Osteoblast (primary cell): ENCODE data around the gene MIDN. TPM values are rescaled to one million over a fixed set of nuclear protein-coding genes. Genes with fewer than 3 reads are reported as not detected.
A peak's percentile ranks its signal among the peaks of the same experiment; 100 is the strongest.

Experiments
- DNase-seq: peaks from one replicate; pipeline ENCODE4 v3.0.0; 2011; ENCODE audit warnings: low spot score, mixed read lengths; ENCODE audit not compliant: insufficient read length; ENCODE audit errors: missing footprints
- H2AFZ ChIP-seq: 2 replicates; pipeline ENCODE4 v1.6.0; 2011; ENCODE audit warnings: mild to moderate bottlenecking, low read length
- H3K27ac ChIP-seq: 2 replicates; pipeline ENCODE4 v1.5.1; 2011; ENCODE audit warnings: mild to moderate bottlenecking, low read depth, low read length, moderate library complexity
- H3K27me3 ChIP-seq: 2 replicates; pipeline ENCODE4 v1.6.0; 2012; ENCODE audit warnings: mild to moderate bottlenecking, control low read depth, inconsistent platforms, low read length, moderate library complexity; ENCODE audit not compliant: insufficient read depth
- H3K36me3 ChIP-seq: 2 replicates; pipeline ENCODE4 v1.5.1; 2011; ENCODE audit warnings: mild to moderate bottlenecking, low read length, control low read depth, moderate library complexity; ENCODE audit not compliant: insufficient read depth
- H3K4me1 ChIP-seq: 2 replicates; pipeline ENCODE4 v1.5.1; 2011; ENCODE audit warnings: mild to moderate bottlenecking, low read length, control low read depth, moderate library complexity; ENCODE audit not compliant: insufficient read depth
- H3K4me2 ChIP-seq: 2 replicates; pipeline ENCODE4 v1.6.0; 2011; ENCODE audit warnings: mild to moderate bottlenecking, low read length; ENCODE audit not compliant: insufficient read depth
- H3K4me3 ChIP-seq: fragments of 200-600 bp; sonication (generic); 3 replicates; pipeline ENCODE4 v1.5.1; 2012; ENCODE audit warnings: mild to moderate bottlenecking, low read length, inconsistent platforms; ENCODE audit not compliant: insufficient read depth
- H3K79me2 ChIP-seq: 2 replicates; pipeline ENCODE4 v1.6.0; 2012; ENCODE audit warnings: mild to moderate bottlenecking, low read length, control low read depth, inconsistent platforms; ENCODE audit not compliant: insufficient read depth
- H3K9me3 ChIP-seq: 2 replicates; pipeline ENCODE4 v1.5.1; 2011; ENCODE audit warnings: low read depth, low read length, control low read depth
- H4K20me1 ChIP-seq: 2 replicates; pipeline ENCODE4 v1.6.0; 2012; ENCODE audit warnings: mild to moderate bottlenecking, low read length, control low read depth; ENCODE audit not compliant: insufficient read depth
- total RNA-seq: library from RNA; depleted of rRNA; stranded (reverse); fragments of >200 nt; gene quantifications from 2 replicates; pipeline ENCODE4 v1.2.3, GENCODE V29; 2012
- TF ChIP-seq, protein P1 (sequence below): IDR thresholded peaks from 2 replicates; pipeline ENCODE4 v1.5.1; 2011; ENCODE audit warnings: mild to moderate bottlenecking, low read depth, low read length, moderate library complexity; ENCODE audit errors: extremely low read depth

Gene MIDN
- total RNA-seq, 1 donor: 19.9 TPM

DNA sequence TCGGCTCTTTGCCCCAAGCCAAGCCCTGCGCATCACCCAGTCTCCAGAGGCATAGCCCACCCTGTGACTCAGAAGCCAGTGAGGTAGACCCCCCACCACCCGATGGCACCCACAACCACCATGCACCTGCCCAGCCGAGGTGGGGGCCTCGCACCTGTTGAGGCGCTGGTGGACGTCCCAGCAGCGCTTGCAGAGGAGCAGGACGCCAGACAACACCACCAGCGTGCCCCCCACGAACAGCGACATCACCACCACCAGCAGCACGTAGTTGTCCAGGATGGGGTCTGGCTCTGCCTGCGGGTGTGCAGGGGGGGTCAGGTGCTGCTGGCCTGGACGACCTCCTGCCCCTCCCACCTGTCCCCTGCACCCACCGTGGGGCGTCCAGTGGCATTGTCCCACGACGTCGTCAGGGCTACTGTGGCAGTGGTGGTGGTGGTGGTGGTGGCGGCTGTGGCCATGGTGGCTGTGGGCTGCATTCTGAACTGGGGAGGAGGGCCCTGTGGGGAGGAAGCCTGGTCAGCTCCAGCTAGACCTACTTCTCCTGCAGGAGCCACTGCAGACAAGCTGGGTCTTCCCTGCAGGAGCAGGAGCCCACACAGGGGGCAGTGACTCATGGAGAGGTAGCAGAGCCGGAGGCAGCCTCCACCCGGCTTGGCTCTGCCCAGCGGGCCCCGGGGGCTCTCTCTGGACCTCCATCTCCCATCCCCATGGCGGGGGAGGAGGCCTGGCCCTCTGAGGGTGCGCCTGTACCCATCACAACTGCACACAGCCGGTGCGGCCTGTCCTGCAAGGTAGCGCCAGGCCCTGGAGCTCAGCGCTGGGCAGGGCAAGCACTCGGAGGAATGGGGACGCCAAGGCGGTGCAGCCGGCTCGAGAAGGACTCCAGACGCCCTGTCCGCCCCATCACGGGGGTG lies 12.5 kb upstream of the MIDN start:
- Histone ChIP-seq H3K36me3 (peaks cover 14% of the 10 kb centered on the region), H3K4me1 (peaks cover 10% of the 10 kb centered on the region), H3K4me3 (peak overlapping the region; percentile 67), H3K27ac (no peak overlapping the region), H3K27me3 (no peaks in the 10 kb centered on the region), H3K9me3 (no peaks in the 10 kb centered on the region), H4K20me1 (peaks cover 21% of the 10 kb centered on the region), H3K4me2 (peak overlapping the region; percentile 72), H2AFZ (no peak overlapping the region), H3K79me2 (peaks cover 16% of the 10 kb centered on the region)
- peak; percentile 97 for DNase-seq
- TF ChIP-seq, protein P1, sequence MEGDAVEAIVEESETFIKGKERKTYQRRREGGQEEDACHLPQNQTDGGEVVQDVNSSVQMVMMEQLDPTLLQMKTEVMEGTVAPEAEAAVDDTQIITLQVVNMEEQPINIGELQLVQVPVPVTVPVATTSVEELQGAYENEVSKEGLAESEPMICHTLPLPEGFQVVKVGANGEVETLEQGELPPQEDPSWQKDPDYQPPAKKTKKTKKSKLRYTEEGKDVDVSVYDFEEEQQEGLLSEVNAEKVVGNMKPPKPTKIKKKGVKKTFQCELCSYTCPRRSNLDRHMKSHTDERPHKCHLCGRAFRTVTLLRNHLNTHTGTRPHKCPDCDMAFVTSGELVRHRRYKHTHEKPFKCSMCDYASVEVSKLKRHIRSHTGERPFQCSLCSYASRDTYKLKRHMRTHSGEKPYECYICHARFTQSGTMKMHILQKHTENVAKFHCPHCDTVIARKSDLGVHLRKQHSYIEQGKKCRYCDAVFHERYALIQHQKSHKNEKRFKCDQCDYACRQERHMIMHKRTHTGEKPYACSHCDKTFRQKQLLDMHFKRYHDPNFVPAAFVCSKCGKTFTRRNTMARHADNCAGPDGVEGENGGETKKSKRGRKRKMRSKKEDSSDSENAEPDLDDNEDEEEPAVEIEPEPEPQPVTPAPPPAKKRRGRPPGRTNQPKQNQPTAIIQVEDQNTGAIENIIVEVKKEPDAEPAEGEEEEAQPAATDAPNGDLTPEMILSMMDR: no peak

DNA sequence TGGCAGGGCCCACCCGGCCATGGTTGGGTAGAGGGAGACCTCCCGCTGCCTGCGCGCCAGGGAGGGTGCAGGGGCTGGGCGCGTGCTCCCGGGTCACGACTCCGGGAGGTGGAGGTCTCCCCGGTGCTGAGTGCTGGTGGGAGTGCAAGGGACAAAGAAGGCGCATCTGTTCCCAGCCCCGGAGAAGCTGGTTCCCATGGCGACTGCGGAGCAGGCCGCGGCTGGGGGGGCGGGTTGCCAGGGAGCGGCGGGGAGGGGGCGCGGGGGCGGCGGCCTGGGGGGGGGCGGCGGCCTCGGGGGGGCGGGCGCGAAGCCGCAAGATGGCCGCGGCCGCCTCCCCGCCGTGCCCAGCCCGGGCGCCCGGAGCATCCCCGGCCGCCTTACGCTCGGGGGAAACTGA lies 11.8 kb upstream of the MIDN start:
- Histone ChIP-seq H3K79me2 (peaks cover 19% of the 10 kb centered on the region), H3K9me3 (no peaks in the 10 kb centered on the region), H3K36me3 (peaks cover 14% of the 10 kb centered on the region), H2AFZ (no peak overlapping the region), H3K4me2 (peak overlapping the region; percentile 88), H3K4me1 (peaks cover 16% of the 10 kb centered on the region), H4K20me1 (peaks cover 21% of the 10 kb centered on the region), H3K27me3 (no peaks in the 10 kb centered on the region), H3K27ac (no peak overlapping the region), H3K4me3 (peak overlapping the region; percentile 84)
- TF ChIP-seq, protein P1: no peak
- DNase-seq: peak; percentile 92

DNA sequence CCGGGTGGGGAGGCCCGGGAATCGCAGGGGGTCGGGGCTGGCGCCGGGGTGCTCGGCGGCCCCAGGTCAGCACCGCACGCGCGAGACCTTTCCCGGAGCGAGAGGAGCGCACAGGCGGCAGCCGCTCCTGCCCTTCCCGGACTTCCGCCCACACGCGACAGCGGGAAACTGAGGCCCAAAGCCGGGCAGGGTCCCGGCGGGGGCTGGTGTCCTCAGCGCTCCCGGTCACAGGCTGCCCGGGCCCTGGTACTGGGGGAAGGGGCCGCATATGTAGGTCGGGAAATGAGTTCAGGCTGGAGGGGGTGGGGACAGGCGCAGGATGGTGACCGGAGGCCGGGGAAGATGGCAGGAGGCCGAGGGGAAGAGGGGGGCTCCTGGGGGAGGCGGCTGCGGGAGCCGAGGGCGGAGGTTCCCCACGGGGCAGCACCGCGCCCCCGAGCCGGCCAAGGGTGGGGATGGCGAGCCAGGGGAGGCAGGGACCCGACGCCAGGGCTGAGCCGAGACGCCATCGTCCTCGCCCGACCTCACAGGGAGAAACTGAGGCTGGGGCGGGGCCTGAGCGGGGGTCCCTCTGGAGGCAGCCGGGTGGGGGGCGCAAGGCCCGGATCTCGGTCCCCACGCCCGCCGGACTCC lies 11.2 kb upstream of the MIDN start:
- peak overlapping the region; percentile 53 for H3K27ac ChIP-seq
- H2AFZ ChIP-seq: peak overlapping the region; percentile 65
- no peaks in the 10 kb centered on the region for H3K27me3 ChIP-seq

More for the DNA sequence above, 11.2 kb upstream of the MIDN start:
- peak overlapping the region; percentile 88 for H3K4me2 ChIP-seq
- H3K4me1 ChIP-seq: peaks cover 17% of the 10 kb centered on the region
- H3K4me3 ChIP-seq: peak overlapping the region; percentile 84
- TF ChIP-seq, protein P1: no peak
- H4K20me1 ChIP-seq: peaks cover 21% of the 10 kb centered on the region
- peaks cover 14% of the 10 kb centered on the region for H3K36me3 ChIP-seq
- no peaks in the 10 kb centered on the region for H3K9me3 ChIP-seq
- DNase-seq: peak; percentile 98
- peaks cover 25% of the 10 kb centered on the region for H3K79me2 ChIP-seq
